GM18498 (cell line): ENCODE measurements around the gene MYO3A.
"Not testable (repeated sequence)": the region's sequence is repeated elsewhere in the genome, so short reads cannot be mapped to it uniquely, and the experiment has no call there.

Experiments used
- ATAC-seq: cut with Tn5 transposase; IDR thresholded peaks from one replicate; pipeline ENCODE4 v1.9.1; 2021; ENCODE audit warnings: mild to moderate bottlenecking, moderate library complexity; ENCODE audit not compliant: unreplicated experiment

MYO3A gene

GRCh38 chr10:25972631-25973030, 38.6 kb downstream of the MYO3A start:
- no peak for ATAC-seq

GRCh38 chr10:25974897-25975459, 40.9 kb downstream of the MYO3A start:
- ATAC-seq = no peak

GRCh38 chr10:25978771-25979170, 44.7 kb downstream of the MYO3A start:
- no peak for ATAC-seq

- no peak for ATAC-seq
Measured at GRCh38 chr10:25982107-25982506, 48.1 kb downstream of the MYO3A start.

GRCh38 chr10:25988583-25988982, 54.6 kb downstream of the MYO3A start:
- ATAC-seq = no peak

GRCh38 chr10:25989951-25990350, 55.9 kb downstream of the MYO3A start:
- ATAC-seq = no peak

GRCh38 chr10:25999295-25999981, 65.4 kb downstream of the MYO3A start:
- no peak for ATAC-seq

- ATAC-seq = no peak
Measured at GRCh38 chr10:26000971-26001370, 66.9 kb downstream of the MYO3A start.

GRCh38 chr10:26002466-26002865, 68.4 kb downstream of the MYO3A start:
- not testable (repeated sequence) for ATAC-seq

- ATAC-seq = no peak
Measured at GRCh38 chr10:26015092-26015491, 81.1 kb downstream of the MYO3A start.

- ATAC-seq = no peak
Measured at GRCh38 chr10:26022831-26023230, 88.8 kb downstream of the MYO3A start.

- no peak for ATAC-seq
Measured at GRCh38 chr10:26024303-26024702, 90.3 kb downstream of the MYO3A start.

- ATAC-seq = no peak
Measured at GRCh38 chr10:26025523-26025922, 91.5 kb downstream of the MYO3A start.

- ATAC-seq = no peak
Measured at GRCh38 chr10:26029858-26030257, 95.8 kb downstream of the MYO3A start.

GRCh38 chr10:26031300-26031699, 97.3 kb downstream of the MYO3A start:
- no peak for ATAC-seq

GRCh38 chr10:26043469-26043868, 109.4 kb downstream of the MYO3A start:
- no peak for ATAC-seq

- no peak for ATAC-seq
Measured at GRCh38 chr10:26044141-26044749, 110.2 kb downstream of the MYO3A start.

- no peak for ATAC-seq
Measured at GRCh38 chr10:26046073-26046700, 112.2 kb downstream of the MYO3A start.

- no peak for ATAC-seq
Measured at GRCh38 chr10:26048756-26049155, 114.7 kb downstream of the MYO3A start.

- ATAC-seq = no peak
Measured at GRCh38 chr10:26052326-26052725, 118.3 kb downstream of the MYO3A start.

- no peak for ATAC-seq
Measured at GRCh38 chr10:26057466-26057865, 123.4 kb downstream of the MYO3A start.

GRCh38 chr10:26064106-26064505, 130.1 kb downstream of the MYO3A start:
- no peak for ATAC-seq
